T-helper 2 cell treated with Interferon-gamma antibody and Interleukin-4, amounts not matched to agents 100 ng/mL and 5 ng/mL, for 36 hours (primary cell): ENCODE results near the gene PGA3. TPM values are rescaled to one million over a fixed set of nuclear protein-coding genes. Genes with fewer than 3 reads are reported as not detected.
"Not testable (repeated sequence)": the region's sequence is repeated elsewhere in the genome, so short reads cannot be mapped to it uniquely, and the experiment has no call there.

ENCODE experiments used
- intact Hi-C: fragments of 100-400 bp; cut with micrococcal nuclease; formaldehyde crosslinking; loops from one replicate; pipeline ENCODE4 v1.15.1; 2023
- total RNA-seq: library from RNA; stranded (reverse); gene quantifications from 2 replicates; pipeline ENCODE4 v1.2.3, GENCODE V29; 2022

Gene PGA3
- total RNA-seq, 1 donor from 2014 or later = not detected

DNA sequence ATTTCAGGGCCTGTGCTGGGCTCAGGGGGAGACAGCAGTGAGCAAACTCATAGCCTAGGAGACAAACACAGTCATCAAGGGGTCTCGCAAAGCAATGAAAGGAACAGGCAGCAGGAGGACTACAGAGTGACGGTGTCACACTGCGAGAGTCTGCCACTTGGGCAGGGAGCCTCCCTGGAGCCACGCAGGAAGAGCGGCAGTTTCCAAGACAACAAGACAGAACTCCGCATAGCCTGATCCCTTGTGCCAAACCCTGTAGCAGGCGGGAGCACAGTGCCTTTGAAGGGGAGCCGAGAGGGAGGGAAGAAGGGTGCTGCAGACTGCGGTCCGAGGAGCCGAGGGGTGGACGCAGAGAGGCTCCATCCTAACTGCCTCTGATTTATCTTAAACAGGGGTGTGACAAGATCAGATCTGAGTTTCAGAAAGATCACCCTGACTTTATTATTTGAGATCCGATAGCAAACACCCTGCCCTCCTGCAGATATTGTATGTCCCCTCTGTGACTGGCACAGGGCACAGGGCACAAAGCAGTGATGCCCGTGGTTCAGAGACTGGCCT, 1.3 kb downstream of the PGA3 start:
- intact Hi-C loops = not testable (repeated sequence)

DNA sequence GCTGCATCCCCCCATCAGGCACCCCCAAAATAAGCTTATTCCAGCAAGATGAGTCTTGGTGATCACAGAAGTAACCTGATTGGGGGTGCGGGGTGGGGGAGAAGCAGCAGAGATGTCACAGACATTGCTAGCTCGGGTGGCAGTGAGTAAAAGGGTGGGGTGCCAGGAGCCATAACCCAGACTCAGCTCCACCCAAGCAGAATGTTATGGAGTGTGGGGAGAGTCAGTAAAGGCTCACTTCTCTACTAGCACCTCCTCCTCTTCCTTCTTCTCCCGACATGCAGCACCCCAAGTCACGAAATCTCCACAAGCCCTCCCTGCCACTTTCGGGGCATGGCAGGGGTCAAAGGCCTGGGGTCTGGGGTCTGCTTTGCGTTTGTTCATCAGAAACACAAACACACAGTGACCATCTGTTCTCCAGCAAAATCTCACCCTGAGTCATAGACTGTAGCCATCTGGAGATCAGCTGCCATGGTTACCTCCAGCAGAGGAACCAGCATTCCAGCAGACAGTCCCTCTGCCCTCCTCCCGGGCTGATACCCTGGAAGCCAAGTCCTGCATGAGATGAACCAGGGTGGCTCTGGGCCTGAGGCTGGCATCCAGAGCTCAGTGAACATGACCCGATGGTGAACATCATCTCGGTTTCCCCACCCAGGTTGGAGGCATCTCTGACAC, 4.5 kb downstream of the PGA3 start:
- intact Hi-C loops = not testable (repeated sequence)

DNA sequence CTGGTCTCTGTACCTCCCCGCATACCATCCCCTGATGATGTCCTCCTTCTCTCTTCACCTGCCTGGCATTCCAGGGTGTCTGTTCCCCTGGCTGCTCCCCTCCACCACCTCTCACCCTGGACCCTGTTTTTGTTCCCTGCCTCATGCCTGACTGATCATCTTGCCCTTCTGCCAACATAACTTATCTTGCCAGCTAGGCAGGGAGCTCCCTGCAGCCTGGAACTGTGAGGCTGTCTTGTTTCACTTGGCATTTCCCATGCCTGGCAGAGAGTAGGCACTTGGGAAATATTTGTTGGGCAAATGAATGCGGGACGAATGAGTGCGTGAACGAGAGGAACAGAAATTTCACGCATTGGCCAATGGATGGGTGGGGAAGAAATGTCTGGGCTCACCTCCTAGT, 7.3 kb downstream of the PGA3 start:
- intact Hi-C loops = not testable (repeated sequence)

DNA sequence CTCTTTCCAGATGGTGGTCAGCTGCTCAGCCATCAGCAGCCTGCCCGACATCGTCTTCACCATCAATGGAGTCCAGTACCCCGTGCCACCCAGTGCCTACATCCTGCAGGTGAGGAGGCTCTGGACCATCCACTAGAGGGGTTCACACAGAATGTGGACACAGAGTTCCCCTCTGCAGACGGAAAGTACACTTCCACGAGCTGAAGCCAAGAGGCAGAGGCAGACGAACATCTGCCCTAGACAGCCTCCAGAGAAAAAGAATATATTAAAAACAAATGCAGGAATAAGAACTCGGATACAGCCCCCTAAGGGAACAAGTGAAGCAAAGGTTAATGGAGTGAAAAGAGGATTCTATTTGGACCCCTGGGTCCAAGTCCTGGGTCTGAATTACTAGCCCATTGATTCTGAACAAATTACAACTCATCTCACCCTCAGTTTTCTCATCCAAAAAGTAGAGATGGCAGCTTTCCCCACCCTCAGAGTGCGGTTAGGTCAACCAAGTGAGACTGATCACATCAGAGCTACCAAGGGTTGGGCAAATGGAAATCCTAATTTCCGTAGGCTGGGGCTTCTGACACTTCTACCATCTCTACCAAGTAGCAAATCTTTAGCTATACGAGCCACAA, 8.1 kb downstream of the PGA3 start:
- intact Hi-C loops = not testable (repeated sequence)

DNA sequence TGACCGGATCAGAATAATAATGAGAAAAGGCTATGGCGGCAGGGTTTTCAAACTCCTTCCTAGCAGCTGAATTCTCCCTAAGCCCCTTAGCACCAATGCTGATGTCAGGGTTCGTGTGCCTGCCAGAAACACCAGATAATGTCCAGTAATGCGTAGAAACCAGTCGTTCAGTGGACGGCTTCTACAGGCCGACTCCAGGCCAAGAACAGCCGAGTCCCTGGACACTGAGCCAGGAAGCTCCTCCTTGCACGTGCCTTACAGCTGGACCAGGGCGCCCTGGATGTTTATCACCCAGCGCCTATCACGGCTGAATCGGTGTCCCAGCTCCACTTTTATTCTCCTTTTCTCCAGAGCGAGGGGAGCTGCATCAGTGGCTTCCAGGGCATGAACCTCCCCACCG, 8.9 kb downstream of the PGA3 start:
- intact Hi-C loops = not testable (repeated sequence)

DNA sequence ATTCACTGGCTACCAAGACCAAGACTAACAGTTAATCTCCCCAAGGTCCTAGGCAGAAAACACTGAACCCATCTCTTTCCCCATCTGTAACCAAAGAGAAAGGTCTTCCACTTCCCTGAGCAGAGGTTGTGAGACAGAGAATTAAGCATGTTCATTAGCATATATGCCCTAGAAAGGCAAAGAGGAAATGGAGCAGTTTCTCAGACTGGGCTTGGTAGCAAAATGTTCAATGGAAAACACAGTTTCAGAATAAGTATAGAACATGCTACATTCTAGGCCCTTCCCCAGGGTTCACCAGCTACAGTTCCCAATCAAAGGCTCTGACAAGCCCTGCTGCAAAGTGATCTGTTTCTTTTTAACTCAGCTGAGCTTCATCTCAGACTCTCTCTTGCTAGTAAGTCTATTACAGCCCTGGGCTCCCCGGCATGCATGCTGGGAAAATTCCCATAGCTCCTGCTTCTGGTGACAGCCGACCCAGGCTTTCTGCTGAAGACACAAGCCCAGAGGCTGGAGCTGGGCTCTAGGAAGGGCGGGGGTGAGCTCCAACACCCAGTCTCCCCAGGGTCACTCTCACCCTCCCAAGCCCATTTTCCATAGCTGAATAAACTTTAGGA, 10.5 kb downstream of the PGA3 start:
- intact Hi-C loops = not testable (repeated sequence)

DNA sequence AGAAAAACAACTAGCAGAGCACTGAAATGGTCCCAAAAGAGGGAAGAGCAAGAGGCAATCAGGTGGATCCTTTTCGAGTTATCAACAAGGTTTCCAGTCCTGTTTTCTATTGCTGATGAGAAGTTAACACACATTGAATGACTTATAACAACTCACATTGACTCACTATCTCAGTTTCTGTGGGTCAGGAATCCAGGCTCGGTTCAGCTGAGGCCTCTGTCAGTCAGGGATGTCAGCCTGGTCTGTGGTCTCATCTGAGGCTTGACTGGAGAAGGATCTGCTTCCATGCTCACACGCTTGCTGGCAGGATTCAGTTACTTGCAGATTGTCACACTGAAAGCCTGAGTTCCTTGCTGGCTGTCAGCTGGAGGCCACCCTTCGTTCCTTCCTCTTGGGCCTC, 15.0 kb downstream of the PGA3 start:
- intact Hi-C loops = not testable (repeated sequence)

DNA sequence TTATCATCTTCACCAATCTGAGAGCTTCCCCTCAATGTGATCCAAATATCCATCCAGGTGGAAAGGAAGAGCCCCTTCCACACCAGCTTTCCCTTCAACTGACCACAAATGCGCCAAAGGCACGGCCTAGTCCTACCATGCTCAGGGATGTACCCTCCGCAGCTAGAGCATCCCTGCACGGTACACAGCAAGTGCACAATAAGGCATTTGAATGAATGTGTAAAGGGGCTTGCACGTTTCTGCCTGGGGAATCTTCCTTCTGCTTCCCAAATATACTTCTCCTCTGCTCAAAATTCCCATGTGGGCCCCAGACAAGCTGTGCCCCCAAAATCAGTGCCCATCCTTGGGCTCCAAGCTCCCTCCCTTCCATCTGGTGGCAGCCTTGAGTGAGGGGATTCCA, 15.7 kb downstream of the PGA3 start:
- intact Hi-C loops = not testable (repeated sequence)

DNA sequence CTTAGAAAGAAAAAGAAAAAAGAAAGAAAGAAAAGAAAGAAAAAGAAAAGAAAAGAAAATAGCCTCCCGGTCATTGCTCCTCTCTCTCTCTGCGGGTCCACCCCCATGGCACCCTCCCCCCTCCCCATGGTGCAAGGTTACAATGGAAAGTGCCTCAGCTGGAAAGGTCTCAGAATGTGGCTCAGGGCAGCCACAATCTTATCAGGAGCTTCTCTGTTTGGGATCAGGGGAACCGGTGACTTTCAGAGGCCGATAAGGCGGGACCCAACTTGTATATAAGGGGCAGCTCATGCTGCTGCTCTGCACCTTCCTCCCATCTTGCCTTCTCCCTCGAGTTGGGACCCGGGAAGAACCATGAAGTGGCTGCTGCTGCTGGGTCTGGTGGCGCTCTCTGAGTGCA, 18.7 kb downstream of the PGA3 start, which contains the start of gene PGA4:
Gene PGA4, plus strand, starts transcription at position 301 of the 400 bp plus-strand sequence. Its CDS starts 54 bp downstream, at position 355.
- intact Hi-C loops = not testable (repeated sequence)

DNA sequence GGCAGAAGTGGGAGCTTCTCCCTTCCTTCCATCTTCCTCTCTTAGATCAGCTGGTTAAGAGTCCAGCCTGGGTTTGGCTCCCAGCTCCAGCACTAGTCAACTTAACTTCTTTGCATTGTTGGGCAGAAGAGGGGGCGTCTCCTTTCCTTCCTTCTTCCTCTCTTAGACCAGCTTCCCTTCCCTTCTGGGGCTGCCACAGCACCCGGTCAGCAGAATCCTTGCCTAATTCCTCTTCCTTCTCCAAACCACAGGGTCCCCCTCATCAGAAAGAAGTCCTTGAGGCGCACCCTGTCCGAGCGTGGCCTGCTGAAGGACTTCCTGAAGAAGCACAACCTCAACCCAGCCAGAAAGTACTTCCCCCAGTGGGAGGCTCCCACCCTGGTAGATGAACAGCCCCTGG, 19.4 kb downstream of the PGA3 start:
- intact Hi-C loops = not testable (repeated sequence)

DNA sequence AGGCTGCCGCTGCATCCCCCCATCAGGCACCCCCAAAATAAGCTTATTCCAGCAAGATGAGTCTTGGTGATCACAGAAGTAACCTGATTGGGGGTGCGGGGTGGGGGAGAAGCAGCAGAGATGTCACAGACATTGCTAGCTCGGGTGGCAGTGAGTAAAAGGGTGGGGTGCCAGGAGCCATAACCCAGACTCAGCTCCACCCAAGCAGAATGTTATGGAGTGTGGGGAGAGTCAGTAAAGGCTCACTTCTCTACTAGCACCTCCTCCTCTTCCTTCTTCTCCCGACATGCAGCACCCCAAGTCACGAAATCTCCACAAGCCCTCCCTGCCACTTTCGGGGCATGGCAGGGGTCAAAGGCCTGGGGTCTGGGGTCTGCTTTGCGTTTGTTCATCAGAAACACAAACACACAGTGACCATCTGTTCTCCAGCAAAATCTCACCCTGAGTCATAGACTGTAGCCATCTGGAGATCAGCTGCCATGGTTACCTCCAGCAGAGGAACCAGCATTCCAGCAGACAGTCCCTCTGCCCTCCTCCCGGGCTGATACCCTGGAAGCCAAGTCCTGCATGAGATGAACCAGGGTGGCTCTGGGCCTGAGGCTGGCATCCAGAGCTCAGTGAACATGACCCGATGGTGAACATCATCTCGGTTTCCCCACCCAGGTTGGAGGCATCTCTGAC, 23.3 kb downstream of the PGA3 start:
- intact Hi-C loops = not testable (repeated sequence)

DNA sequence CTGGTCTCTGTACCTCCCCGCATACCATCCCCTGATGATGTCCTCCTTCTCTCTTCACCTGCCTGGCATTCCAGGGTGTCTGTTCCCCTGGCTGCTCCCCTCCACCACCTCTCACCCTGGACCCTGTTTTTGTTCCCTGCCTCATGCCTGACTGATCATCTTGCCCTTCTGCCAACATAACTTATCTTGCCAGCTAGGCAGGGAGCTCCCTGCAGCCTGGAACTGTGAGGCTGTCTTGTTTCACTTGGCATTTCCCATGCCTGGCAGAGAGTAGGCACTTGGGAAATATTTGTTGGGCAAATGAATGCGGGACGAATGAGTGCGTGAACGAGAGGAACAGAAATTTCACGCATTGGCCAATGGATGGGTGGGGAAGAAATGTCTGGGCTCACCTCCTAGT, 26.1 kb downstream of the PGA3 start:
- intact Hi-C loops = not testable (repeated sequence)

DNA sequence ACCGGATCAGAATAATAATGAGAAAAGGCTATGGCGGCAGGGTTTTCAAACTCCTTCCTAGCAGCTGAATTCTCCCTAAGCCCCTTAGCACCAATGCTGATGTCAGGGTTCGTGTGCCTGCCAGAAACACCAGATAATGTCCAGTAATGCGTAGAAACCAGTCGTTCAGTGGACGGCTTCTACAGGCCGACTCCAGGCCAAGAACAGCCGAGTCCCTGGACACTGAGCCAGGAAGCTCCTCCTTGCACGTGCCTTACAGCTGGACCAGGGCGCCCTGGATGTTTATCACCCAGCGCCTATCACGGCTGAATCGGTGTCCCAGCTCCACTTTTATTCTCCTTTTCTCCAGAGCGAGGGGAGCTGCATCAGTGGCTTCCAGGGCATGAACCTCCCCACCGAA, 27.7 kb downstream of the PGA3 start:
- intact Hi-C loops = not testable (repeated sequence)

DNA sequence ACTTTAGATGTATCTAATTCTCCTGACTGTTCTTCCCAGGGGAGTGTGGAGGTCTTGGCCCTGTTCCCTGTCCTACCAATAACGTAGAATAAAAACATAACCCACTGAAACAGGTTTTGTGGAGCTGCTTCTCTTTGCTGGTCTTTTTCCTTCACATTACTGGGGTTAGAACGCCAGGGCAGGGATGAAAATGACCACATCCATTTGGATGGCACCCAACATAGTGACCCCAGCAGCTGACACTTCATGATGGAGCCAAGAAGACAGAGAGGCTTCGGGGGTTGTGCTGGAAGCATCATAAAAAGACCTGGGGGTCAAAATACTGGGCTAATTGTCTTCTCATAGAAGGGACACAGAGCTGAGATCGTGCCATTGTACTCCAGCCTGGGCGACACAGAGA, 28.3 kb downstream of the PGA3 start:
- intact Hi-C loops = not testable (repeated sequence)

DNA sequence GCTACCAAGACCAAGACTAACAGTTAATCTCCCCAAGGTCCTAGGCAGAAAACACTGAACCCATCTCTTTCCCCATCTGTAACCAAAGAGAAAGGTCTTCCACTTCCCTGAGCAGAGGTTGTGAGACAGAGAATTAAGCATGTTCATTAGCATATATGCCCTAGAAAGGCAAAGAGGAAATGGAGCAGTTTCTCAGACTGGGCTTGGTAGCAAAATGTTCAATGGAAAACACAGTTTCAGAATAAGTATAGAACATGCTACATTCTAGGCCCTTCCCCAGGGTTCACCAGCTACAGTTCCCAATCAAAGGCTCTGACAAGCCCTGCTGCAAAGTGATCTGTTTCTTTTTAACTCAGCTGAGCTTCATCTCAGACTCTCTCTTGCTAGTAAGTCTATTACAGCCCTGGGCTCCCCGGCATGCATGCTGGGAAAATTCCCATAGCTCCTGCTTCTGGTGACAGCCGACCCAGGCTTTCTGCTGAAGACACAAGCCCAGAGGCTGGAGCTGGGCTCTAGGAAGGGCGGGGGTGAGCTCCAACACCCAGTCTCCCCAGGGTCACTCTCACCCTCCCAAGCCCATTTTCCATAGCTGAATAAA, 29.3 kb downstream of the PGA3 start:
- intact Hi-C loops = not testable (repeated sequence)

DNA sequence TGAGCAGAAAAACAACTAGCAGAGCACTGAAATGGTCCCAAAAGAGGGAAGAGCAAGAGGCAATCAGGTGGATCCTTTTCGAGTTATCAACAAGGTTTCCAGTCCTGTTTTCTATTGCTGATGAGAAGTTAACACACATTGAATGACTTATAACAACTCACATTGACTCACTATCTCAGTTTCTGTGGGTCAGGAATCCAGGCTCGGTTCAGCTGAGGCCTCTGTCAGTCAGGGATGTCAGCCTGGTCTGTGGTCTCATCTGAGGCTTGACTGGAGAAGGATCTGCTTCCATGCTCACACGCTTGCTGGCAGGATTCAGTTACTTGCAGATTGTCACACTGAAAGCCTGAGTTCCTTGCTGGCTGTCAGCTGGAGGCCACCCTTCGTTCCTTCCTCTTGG, 33.8 kb downstream of the PGA3 start:
- intact Hi-C loops = not testable (repeated sequence)

DNA sequence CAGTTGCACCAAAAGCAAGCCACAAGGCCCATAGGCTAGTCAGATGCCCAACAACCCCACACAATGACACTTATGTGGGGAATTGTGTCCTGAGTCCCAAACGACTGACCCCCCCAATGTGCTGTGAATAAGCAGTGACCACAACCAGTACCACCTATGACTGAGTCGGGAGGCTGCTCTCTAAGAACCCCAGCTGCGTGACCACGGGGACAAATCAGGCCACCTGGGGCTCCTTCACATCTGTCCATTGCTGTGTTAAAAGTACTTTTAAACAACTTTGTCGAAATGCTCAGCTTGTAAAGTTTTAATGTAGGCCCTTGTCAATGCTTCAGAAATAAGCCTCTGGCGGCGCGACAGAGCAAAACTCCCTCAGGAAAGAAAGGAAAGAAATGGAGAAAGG, 37.0 kb downstream of the PGA3 start:
- intact Hi-C loops = not testable (repeated sequence)

DNA sequence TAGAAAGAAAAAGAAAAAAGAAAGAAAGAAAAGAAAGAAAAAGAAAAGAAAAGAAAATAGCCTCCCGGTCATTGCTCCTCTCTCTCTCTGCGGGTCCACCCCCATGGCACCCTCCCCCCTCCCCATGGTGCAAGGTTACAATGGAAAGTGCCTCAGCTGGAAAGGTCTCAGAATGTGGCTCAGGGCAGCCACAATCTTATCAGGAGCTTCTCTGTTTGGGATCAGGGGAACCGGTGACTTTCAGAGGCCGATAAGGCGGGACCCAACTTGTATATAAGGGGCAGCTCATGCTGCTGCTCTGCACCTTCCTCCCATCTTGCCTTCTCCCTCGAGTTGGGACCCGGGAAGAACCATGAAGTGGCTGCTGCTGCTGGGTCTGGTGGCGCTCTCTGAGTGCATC, 37.6 kb downstream of the PGA3 start, which contains the start of gene PGA5:
Gene PGA5, plus strand, starts transcription at position 301 of the 400 bp plus-strand sequence. Its CDS starts 52 bp downstream, at position 353.
- intact Hi-C loops = not testable (repeated sequence)

DNA sequence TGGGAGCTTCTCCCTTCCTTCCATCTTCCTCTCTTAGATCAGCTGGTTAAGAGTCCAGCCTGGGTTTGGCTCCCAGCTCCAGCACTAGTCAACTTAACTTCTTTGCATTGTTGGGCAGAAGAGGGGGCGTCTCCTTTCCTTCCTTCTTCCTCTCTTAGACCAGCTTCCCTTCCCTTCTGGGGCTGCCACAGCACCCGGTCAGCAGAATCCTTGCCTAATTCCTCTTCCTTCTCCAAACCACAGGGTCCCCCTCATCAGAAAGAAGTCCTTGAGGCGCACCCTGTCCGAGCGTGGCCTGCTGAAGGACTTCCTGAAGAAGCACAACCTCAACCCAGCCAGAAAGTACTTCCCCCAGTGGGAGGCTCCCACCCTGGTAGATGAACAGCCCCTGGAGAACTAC, 38.2 kb downstream of the PGA3 start:
- intact Hi-C loops = not testable (repeated sequence)

DNA sequence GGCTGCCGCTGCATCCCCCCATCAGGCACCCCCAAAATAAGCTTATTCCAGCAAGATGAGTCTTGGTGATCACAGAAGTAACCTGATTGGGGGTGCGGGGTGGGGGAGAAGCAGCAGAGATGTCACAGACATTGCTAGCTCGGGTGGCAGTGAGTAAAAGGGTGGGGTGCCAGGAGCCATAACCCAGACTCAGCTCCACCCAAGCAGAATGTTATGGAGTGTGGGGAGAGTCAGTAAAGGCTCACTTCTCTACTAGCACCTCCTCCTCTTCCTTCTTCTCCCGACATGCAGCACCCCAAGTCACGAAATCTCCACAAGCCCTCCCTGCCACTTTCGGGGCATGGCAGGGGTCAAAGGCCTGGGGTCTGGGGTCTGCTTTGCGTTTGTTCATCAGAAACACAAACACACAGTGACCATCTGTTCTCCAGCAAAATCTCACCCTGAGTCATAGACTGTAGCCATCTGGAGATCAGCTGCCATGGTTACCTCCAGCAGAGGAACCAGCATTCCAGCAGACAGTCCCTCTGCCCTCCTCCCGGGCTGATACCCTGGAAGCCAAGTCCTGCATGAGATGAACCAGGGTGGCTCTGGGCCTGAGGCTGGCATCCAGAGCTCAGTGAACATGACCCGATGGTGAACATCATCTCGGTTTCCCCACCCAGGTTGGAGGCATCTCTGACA, 42.1 kb downstream of the PGA3 start:
- intact Hi-C loops = not testable (repeated sequence)

DNA sequence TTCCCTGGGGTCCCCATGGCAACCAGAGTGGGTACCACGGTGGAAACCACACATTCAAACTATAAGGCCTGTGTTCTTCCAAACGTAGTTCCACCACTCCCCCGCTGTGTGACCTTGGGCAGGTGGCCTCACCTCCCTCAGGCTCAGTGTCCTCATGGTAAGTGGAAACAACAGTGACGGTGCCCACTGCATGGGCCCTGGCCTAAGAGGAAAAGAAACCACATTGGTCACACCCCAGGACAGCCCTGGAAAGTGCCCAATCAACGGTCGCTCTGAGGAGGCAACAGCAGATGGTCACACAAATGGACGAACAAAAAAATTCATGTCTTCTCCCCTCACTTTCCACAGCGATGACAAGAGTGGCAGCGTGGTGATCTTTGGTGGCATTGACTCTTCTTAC, 44.8 kb downstream of the PGA3 start:
- intact Hi-C loops = not testable (repeated sequence)
